Central memory CD4-positive, alpha-beta T cell (primary cell): Measurements from ENCODE around the gene EED.
"Not testable (repeated sequence)": the region's sequence is repeated elsewhere in the genome, so short reads cannot be mapped to it uniquely, and the experiment has no call there.

Experiments
- DNase-seq: peaks from one replicate; pipeline ENCODE4 v3.0.0; 2022

Gene EED

GRCh38 chr11:86251345-86251744 lies 6.8 kb downstream of the EED start:
- no peak for DNase-seq

GRCh38 chr11:86255896-86256295 lies 11.3 kb downstream of the EED start:
- DNase-seq: no peak

- DNase-seq: no peak
Observed at GRCh38 chr11:86256608-86257007, 12.1 kb downstream of the EED start.

- no peak for DNase-seq
Observed at GRCh38 chr11:86257446-86257845, 12.9 kb downstream of the EED start.

GRCh38 chr11:86259730-86260129 lies 15.2 kb downstream of the EED start:
- DNase-seq: no peak

DNA sequence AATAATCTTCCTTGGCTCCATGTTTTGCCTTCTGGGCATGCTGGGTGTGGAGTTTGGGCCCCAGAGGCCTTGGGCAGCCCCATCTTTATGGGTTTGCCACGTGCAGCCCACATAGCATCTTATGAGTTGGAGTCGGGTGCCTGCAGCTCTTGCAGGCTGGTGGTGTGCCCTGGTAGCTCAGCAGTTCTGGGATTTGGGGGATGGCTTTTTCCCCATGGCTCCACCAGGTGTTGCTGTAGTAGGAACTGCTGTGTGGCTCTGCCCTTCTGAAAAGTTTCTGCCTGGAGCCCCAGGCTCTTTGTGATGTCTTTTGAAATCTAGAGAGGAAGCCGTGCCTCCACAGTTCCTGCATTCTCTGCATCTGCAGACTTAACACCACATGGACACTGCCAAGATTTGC lies 16.8 kb downstream of the EED start:
- no peak for DNase-seq

GRCh38 chr11:86262387-86262786 lies 17.8 kb downstream of the EED start:
- no peak for DNase-seq

DNA sequence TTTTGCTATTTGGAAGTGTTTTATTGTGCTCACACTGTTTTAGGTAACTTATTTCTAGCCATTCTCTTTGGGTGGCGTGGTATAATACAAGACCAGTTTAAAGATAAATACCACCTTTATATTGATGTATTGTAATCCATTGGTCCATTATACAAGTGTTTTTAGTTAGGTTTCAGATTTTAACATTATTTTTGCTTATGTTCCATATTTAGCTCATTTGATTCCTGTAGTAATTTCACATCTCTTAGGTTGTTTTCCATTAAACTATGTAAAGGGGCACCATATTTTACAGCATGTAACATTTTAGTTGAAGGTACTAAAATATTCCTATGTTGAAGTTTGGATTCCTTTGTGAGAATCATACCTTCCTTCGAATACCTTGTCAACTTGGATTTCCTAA lies 20.1 kb downstream of the EED start:
- no peak for DNase-seq

DNA sequence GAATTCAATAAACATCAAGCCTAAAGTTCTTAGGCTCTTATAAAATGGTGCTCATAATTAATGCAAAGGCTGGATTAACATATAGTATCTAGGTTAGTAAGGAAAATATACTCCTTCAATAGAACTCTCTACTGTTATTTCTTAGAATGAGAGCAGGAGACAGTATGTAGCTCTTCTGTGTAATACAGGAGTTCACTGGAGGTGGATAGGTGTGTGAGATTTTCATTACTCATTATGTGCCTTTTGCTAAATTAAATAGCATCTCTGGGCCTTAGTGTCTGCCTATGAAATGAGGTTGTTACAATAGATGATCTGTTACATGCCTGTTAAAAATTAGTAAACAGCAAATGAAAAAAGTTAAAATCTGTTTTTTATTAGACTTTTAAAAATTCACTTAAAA lies 20.6 kb downstream of the EED start:
- no peak for DNase-seq

DNA sequence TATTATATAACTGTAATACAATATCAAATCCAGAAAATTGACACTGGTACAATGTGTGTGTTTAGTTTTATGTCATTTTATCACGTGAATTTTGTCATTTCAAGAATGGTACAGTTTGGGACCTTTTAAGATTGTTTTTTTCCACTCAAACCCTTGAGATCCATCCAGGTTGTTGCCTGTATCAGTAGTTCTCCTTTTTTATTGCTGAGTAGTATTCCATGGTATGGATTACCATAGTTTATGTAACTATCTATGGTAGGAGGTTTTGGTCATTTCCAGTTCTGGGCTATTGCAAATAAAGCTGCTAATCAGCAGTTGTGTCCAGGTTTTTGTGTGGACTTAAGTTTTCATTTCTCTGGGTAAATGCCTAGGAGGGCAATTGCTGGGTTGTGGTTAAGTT lies 25.1 kb downstream of the EED start:
- no peak for DNase-seq

GRCh38 chr11:86274503-86274902 lies 29.9 kb downstream of the EED start:
- DNase-seq: no peak

- DNase-seq: no peak
Observed at GRCh38 chr11:86274999-86275398, 30.4 kb downstream of the EED start.

DNA sequence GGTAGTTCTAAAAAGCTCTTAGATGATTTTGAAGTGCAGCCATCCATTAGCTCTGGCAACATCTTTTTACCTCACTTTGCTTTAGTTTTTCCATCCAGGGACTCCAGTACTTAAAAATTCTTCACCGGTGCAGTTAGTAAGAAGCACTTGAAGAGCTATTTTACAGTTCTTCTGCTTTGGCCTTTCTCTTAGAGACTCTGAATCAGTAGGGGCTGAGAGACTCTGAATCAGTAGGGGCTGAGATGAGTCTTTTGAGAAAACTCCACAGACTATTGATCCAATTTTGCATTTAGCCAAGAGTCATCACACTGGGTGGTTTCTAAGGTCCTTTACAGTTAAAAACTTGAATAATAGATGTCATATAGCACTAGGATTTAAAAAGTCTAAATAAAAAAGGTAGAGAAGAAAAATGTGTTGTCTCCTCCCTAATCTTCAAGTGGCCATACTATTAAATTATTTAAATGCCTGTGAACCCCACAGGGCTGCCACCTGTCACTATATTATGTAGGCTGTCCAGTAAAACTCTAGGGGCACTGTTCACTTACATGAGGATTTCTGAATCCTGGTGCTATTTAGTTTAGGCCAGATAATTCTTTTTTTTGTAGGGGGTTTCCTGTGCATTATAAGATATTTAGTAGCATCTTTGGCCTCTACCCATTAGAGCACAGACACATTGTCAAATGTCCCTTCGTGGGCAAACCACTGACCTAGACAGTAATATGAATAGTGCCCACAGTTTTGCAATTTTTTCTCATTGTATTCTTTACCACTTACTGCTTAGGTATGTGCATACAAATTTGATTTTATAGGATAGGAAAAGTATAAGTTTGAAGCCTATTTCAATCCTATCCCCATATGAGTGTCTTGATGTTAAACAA lies 31.2 kb downstream of the EED start:
- no peak for DNase-seq

DNA sequence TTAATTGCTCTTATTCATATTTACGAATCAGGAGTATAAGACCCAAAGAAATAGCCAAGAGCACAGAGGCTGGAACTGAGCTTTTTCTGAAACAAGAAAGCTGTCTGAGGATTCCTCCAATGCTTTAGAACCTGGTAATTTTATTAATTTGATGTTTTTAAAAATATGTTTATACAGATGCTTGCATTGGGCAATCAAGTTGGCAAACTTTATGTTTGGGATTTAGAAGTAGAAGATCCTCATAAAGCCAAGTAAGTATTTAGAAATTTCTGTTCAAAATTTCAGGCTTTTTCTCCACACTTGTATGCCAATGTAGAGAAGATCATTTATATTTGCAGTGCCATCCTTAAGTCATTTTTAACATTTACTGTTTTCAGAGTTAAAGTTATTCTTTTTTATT lies 33.2 kb downstream of the EED start:
- DNase-seq: no peak

DNA sequence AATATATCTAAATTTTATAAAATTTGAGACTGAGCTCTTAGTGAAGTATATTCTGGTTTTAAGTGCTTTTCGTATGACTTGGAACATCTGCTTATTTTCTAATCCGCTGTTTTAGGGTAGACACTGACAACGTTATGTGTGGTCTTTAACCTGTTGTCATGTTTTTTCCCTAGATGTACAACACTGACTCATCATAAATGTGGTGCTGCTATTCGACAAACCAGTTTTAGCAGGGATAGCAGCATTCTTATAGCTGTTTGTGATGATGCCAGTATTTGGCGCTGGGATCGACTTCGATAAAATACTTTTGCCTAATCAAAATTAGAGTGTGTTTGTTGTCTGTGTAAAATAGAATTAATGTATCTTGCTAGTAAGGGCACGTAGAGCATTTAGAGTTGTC lies 33.7 kb downstream of the EED start:
- no peak for DNase-seq

GRCh38 chr11:86279747-86280146 lies 35.2 kb downstream of the EED start:
- DNase-seq: no peak

GRCh38 chr11:86287468-86287796 lies 42.9 kb downstream of the EED start:
- no peak for DNase-seq

DNA sequence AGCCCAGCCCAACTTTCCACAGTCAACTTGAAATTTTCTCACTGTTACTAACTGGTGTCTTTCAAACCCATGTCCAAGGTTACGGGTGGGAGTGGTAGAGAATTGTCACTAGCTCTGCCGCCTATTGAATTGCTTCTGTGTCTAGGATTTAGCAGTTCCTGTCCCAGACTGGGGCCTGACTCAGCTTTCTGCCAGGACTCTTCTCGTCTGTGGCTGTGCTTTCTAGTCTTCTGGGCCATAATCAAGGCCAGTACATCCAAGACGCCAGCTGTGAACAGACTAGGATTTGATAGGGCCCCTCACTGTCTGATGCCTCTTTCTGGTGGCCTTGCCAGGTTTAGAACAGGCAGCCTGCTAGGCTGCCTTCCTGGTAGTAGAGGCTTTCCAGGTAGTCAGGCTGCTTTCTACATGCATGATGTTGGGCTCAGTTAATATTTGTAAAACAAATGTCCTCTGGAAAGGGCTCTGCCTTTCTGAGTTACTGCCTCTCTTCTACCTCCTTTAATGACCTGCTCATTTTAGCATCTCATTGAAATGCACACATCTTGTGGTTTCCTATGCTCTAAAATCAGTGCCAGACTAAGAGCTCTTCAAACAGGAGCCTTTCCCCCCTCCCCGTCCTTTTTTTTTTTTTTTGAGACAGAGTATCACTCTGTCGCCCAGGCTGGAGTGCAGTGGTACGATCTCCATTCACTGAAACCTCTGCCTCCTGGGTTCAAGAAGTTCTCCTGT lies 44.4 kb downstream of the EED start:
- DNase-seq: peak; percentile 4

DNA sequence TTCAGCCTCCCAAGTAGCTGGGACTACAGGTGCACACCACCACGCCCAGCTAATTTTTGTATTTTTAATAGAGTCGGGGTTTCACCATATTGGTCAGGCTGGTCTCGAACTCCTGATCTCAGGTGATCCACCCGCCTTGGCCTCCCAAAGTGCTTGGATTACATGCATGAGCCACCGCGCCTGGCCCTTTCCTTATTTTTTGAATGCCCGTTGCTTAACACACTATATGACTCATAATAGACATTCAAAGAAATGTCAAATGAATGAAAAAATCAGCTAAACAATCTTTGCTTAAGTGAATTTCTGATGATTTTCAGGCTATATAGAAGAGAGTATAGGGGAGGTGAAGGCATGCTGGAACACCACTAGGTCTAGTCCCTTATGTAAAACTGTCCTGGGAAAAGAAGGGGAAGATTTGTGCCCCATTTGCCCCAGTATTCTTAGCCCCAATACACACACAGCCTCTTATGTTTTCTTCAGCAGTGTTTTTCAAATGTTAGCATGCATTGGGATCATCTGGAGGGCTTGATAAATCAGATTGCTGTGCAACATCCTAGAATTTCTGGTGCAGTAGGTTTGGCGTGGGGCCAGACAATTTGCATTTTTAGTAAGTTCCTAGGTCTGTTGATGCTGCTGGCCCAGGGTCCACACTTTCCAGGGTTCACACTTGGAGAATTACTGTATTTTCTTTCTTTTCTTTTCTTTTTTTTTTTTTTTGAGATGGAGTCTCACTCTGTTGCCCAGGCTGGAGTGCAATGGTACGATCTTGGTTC lies 45.1 kb downstream of the EED start:
- DNase-seq: not testable (repeated sequence)

- DNase-seq: peak; percentile 44
Observed at GRCh38 chr11:86291466-86292262, 47.1 kb downstream of the EED start.

DNA sequence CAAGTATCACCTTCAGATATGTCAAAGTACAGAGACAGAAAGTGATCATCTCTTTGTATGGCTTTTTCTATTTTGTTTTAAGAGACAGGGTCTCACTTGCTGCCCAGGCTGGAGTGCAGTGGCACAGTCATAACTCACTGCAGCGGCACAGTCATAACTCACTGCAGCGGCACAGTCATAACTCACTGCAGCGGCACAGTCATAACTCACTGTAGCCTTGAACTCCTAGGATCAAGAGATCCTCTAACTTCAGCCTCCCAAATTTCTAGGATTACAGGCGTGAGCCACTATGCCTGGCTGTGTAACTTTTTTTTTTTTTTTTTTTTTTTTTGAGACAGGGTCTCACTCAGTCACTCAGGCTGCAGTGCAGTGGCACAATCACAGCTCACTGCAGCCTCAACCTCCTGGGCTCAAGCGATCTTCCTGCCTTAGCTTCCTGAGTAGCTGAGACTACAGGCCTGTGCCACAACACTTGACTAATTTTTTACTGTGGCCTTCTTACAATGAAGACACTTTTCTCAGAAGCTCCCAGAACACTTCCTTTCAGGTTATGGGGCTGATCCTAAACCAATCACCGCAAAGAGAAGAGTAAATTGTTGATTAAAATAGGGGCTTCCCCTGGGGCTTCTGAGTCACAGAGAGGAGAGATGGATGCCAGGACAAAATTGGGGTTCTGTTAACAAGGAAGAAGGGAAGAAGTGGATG lies 48.5 kb downstream of the EED start:
- peak; percentile 50 for DNase-seq

- no peak for DNase-seq
Observed at GRCh38 chr11:86294026-86294425, 49.5 kb downstream of the EED start.
